NCI-H128 (cell line): ENCODE data around the gene TNF.
"Not testable (repeated sequence)": the region's sequence is repeated elsewhere in the genome, so short reads cannot be mapped to it uniquely, and the experiment has no call there.

Experiments used
- DNase-seq: peaks from one replicate; lab custom pipeline; 2025; ENCODE audit not compliant: unreplicated experiment; lab: John Stamatoyannopoulos, UW

The TNF gene

GRCh38 chr6:31543639-31544038 is 31.7 kb upstream of the TNF start:
- no peak for DNase-seq

DNA sequence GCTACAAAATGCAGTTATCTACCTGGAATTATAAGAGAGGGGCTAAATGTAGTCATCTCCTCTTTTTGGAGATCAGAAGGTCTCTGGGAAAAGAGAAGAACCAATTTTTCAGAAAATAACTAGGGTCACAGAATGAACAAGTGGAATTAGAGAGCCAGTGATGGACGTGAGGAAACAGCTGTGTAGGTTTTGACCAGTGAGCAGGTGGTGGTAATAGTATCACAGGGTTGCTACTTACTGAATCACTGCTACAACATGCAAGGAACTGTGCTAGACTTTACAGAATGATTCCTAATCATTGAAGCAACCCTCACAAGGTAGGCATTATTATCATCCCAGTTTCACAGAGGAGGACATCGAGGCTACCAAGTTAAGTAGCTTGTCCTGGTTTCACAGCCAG is 30.7 kb upstream of the TNF start:
- DNase-seq: no peak

- no peak for DNase-seq
Measured at GRCh38 chr6:31545291-31545690, 30.1 kb upstream of the TNF start.

DNA sequence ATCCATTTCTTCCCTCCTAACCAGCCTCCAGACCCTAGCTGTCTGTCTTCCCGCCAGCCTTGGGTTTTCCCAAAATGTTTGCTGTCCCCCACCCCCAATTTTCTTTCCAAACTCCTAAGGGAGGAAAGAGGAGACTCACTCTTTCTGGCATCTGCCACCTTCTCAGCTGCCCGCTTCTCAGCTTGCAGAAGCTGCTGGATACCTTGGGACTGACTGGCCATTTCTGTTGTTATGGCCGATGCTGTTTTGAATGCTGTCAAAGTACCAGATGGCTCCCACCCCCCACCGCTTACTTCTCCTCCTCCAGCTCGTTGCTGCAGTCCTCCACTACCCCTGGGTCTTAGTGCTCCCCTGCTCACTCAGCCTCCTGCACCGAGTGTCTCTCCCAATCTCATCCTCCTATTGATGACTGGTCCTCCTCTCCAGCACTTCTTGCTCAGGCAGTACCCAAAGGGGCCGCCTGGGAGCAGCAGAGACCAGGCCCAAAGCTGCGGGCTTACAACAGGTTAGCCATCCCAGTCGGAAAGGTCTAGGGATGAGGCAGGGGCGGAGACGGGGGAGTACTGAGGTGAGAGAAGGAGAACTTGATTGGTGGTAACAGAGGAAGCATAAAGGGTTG is 28.9 kb upstream of the TNF start, which contains the start of gene ATP6V1G2:
Gene ATP6V1G2, minus strand, starts transcription at position 270 of the 619 bp plus-strand sequence. Its CDS starts 49 bp downstream, at position 221.
- DNase-seq: peak; percentile 89

DNA sequence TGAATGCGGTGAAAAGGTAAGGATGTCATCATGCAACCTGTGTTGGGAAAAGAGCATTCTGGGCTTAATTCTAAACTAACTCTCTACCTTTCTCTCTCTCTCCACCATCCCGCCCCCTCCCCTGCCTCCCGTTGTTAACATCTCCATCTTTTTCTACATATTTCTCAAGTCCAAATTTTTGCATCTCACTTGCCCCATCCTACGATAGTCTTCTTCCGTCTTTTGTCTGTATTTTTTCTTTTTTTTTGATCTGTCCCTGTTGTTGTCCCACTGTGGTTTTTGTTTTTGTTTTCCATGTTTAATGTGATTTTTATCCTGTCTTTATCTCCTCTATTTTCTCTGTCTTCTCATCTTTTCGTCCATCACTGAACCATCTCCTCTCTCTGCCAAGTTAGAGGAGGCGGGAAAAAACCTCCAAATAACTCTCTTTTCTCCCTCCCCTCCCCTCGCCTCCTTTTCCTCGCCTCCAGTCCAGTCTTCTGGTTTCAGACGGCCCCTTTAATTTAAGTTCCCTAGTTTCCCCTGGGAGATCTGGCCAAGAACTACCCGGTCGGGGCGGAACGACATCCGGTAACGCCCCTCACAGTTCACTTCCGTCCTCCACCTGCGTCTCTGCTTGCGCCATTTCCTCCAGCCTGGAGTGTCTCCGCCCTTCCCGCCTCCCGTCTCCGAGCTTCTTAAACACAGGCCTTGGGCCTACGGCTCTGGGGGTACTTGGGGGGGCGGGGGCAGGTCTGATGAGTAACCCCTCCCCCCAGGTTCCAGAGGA is 28.2 kb upstream of the TNF start, which contains the start of gene NFKBIL1:
Gene NFKBIL1, plus strand, starts transcription at position 651 of the 769 bp plus-strand sequence. Its CDS starts 87 bp downstream, at position 738.
- DNase-seq: peak; percentile 90

GRCh38 chr6:31547727-31548543 is 27.4 kb upstream of the TNF start:
- DNase-seq: no peak

DNA sequence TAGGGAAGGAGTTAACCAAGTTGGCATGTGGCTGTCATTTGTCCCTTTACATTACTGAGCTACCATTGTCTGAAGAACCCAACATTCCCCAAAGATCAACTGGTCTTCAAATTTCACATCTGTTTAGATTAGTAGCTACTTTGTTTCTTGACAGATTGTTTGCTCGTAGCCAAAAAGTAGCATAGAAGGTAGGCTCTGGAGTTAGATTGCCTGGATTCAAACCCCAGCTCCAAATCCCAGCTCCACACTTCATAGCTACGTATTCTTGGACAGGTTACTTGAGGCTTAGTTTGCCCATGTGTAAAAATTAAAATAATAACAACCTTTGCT is 26.9 kb upstream of the TNF start:
- DNase-seq: no peak

GRCh38 chr6:31551371-31551770 is 24.0 kb upstream of the TNF start:
- not testable (repeated sequence) for DNase-seq

DNA sequence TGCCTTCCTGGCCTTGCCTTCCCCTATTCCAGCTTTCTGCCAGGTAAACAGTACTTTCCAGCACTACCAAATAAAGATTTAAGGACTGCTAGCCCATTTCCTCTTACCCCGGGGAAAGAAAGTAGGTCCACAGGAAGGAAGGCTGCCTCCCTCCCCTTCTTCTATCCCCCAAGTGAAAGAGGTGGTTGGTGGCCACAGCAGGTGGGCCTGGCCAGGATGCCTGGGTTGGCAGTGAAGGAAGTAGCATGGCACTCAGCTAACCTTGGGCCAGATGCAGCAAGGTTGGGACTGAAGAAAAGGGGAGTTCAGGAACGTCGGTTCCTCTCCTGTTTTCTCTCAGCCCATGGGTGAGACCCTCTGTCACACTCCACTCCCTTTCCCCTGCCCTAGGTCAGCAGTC is 19.1 kb upstream of the TNF start:
- no peak for DNase-seq

DNA sequence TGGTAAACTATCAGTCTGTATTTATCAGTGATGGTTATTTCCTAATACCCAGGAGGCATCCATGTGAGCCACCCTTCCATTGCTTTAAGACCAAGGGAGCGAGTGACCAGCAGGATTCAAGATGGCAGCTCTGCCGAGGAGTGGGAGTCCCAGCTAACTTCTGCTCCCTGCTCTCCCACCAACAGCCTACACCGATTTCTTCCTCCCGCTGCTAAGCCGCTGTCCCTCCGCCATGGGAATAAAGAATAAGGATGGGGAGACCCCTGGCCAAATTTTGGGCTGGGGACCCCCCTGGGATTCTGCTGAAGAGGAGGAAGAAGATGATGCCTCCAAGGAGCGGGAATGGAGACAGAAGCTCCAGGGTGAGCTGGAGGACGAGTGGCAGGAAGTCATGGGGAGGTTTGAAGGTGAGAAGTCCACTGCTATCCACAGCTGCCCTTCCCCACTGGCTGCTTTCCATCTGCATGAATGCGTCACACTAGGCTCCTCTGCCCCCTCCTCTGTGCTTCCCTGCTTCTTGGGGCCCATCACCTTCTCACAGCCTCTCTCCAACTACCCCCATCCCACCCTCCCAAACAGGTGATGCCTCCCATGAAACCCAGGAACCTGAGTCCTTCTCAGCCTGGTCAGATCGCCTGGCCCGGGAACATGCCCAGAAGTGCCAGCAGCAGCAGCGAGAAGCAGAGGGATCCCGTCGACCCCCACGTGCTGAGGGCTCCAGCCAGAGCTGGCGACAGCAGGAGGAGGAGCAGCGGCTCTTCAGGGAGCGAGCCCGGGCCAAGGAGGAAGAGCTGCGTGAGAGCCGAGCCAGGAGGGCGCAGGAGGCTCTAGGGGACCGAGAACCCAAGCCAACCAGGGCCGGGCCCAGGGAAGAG is 17.7 kb upstream of the TNF start:
- no peak for DNase-seq

DNA sequence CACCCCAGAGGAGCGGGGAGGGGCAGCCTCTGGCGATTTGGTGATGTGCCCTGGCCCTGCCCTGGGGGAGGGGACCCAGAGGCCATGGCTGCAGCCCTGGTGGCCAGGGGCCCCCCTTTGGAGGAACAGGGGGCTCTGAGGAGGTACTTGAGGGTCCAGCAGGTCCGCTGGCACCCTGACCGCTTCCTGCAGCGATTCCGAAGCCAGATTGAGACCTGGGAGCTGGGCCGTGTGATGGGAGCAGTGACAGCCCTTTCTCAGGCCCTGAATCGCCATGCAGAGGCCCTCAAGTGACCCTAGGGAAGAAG is 17.1 kb upstream of the TNF start:
- DNase-seq: no peak

DNA sequence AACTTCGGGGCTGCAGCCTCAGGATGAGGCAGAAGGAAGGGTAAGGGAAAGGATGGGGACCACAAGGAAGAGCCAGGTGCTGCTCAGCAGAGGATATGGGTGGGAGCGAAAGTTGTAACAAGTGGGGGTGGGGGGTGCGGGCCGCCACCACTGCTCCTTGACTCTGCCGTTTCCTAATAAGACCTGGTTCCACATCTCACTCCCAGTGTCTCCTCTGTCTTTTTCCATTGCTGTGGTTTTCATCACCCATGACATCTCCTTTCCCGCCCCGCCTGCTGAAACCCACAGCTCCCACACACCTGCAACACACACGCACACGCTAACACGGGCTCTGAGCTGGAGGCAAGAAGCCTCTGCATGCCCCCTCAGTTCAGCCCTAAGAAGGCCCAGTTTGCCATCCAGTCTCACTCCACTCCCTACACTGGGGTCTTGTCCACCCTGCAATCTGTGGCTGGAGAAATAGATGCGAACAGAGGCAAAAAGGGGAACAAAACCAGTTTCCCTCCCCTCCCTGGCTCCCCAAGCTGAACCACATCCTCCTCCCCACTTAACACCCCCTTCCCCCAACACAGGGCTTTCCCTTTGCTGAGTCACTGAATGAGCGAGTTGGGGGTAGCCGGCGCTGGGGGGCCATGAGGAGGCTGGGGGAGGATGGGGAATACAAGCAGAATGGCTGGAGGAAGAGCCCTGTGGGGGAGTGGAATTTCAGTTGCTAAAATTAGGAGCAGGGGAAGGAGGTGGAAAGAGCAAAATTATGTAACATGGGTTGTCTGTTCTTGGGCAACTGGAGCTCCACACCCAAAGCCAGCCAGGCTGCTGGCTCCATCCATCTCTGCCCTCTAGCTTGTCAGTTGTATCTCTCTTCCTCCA is 16.5 kb upstream of the TNF start:
- no peak for DNase-seq

DNA sequence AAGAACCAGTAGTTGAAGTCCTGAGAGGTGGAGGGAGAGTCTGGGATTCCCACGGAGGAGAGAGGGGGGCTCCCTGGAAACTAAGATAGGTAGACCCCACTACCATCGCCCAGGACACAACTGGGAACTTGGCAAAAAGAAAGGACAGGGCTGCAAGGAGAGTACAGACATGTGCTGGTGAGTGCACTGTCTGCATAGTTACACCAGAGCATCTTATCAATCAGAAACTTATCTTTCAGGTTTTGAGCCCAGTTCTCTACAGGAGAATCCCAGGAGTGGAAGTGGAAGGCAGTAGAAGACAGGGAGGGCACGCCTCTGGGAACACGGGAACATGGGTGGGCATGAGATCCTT is 15.8 kb upstream of the TNF start:
- no peak for DNase-seq

GRCh38 chr6:31559958-31560696 is 15.2 kb upstream of the TNF start:
- DNase-seq: no peak

GRCh38 chr6:31560697-31561058 is 14.7 kb upstream of the TNF start:
- DNase-seq: no peak

- no peak for DNase-seq
Measured at GRCh38 chr6:31567531-31568370, 7.6 kb upstream of the TNF start.

GRCh38 chr6:31568537-31568961 is 6.8 kb upstream of the TNF start:
- no peak for DNase-seq

GRCh38 chr6:31569861-31570536 is 5.4 kb upstream of the TNF start:
- DNase-seq: no peak
